A549 (cell line): ENCODE results near the gene GNB1. TPM values are rescaled to one million over a fixed set of nuclear protein-coding genes. Genes with fewer than 3 reads are reported as not detected.

Source experiments
- ATAC-seq, 2 experiments: fragments of 200-7000 bp in 1 of 2; fragments of >200 bp in 1 of 2; cut with Nextera tagmentation in 1 of 2; cut with Tn5 transposase in 1 of 2; 3 replicates each; pipeline versions ENCODE4 v1.8.0 to v1.9.1; 2018 to 2020; ENCODE audit warnings: mild to moderate bottlenecking in 1 of 2, moderate library complexity in 1 of 2
- CTCF ChIA-PET: fragments of 300-600 bp; sonication (Branson Sonifier 250); formaldehyde crosslinking; extraction: SDS; loops from one replicate; lab custom pipeline; 2021; ENCODE audit warnings: antibody characterized with exemption, inconsistent platforms; lab: Yijun Ruan, JAX
- POLR2A ChIA-PET: fragments of 350-600 bp; formaldehyde crosslinking; extraction: SDS; loops from one replicate; lab custom pipeline; 2021; ENCODE audit warnings: antibody characterized with exemption, inconsistent platforms; lab: Yijun Ruan, JAX
- DNase-seq, 2 experiments: peaks; one replicate each; pipeline versions ENCODE4 v3.0.0 to v3.0.0-alpha.2; 2011 to 2016; ENCODE audit warnings: low read depth in 1 of 2, low spot score in 1 of 2
- FAIRE-seq: peaks from 2 replicates; lab custom pipeline; 2011; peaks lifted over from hg19 to GRCh38; lab: Jason Lieb, UNC
- H3K27ac ChIP-seq, 2 experiments: fragments of >200 bp; sonication (Bioruptor Twin); formaldehyde crosslinking; 3 replicates each; pipeline ENCODE4 v1.5.1; 2016 to 2017
- H3K4me1 ChIP-seq: fragments of >200 bp; sonication (Bioruptor Twin); formaldehyde crosslinking; 3 replicates; pipeline ENCODE4 v1.6.1; 2016
- H3K4me2 ChIP-seq: fragments of >200 bp; sonication (Bioruptor Twin); formaldehyde crosslinking; 3 replicates; pipeline ENCODE4 v1.6.1; 2016
- H3K4me3 ChIP-seq: fragments of >200 bp; sonication (Bioruptor Twin); formaldehyde crosslinking; 3 replicates; pipeline ENCODE4 v1.5.1; 2016
- H3K9me3 ChIP-seq: fragments of >200 bp; sonication (Bioruptor Twin); formaldehyde crosslinking; 3 replicates; pipeline ENCODE4 v1.6.1; 2016
- ATOH8 ChIP-seq: fragments of 250-450 bp; sonication (Bioruptor Pico); IDR thresholded peaks from 2 replicates; pipeline ENCODE4 v1.5.0; 2020; ENCODE audit warnings: low read depth, mild to moderate bottlenecking, moderate library complexity
- BHLHE40 ChIP-seq: IDR thresholded peaks from 2 replicates; pipeline ENCODE4 v1.6.1; 2012; ENCODE audit warnings: low read depth, low read length, inconsistent platforms
- CBX8 ChIP-seq: fragments of 200-600 bp; sonication (generic); IDR thresholded peaks from 2 replicates; pipeline ENCODE4 v1.6.1; 2016
- CEBPB ChIP-seq, 2 experiments: fragments of >200 bp in 1 of 2; sonication (Bioruptor Twin) in 1 of 2; formaldehyde crosslinking in 1 of 2; IDR thresholded peaks; 2 replicates each; pipeline ENCODE4 v1.6.1; 2012 to 2016
- CHD2 ChIP-seq: fragments of 150-350 bp; IDR thresholded peaks from 2 replicates; pipeline ENCODE4 v1.6.1; 2014; ENCODE audit warnings: low read length; ENCODE audit not compliant: partially characterized antibody
- EP300 ChIP-seq, 2 experiments: fragments of >200 bp; sonication (Bioruptor Twin); formaldehyde crosslinking; IDR thresholded peaks; 2 replicates in 1 of 2; 3 replicates in 1 of 2; pipeline ENCODE4 v1.6.1; 2016 to 2017
- ESRRA ChIP-seq: fragments of 150-350 bp; IDR thresholded peaks from 2 replicates; pipeline ENCODE4 v1.6.1; 2014; ENCODE audit warnings: mild to moderate bottlenecking, low read length, borderline replicate concordance
- HDAC2 ChIP-seq: fragments of 200-600 bp; sonication (generic); IDR thresholded peaks from 2 replicates; pipeline ENCODE4 v1.6.1; 2016
- HEYL ChIP-seq: fragments of 250-450 bp; sonication (Bioruptor Pico); IDR thresholded peaks from 2 replicates; pipeline ENCODE4 v1.8.0; 2021; ENCODE audit warnings: mild to moderate bottlenecking, moderate library complexity
- HOXA7 ChIP-seq: fragments of 250-450 bp; sonication (Bioruptor Pico); IDR thresholded peaks from 2 replicates; pipeline ENCODE4 v1.5.0; 2020; ENCODE audit warnings: mild to moderate bottlenecking, moderate library complexity
- HOXB13 ChIP-seq: fragments of 250-450 bp; sonication (Bioruptor Pico); IDR thresholded peaks from 2 replicates; pipeline ENCODE4 v1.5.0; 2020; ENCODE audit warnings: low read depth, mild to moderate bottlenecking, moderate library complexity
- JUN ChIP-seq, 2 experiments: fragments of >200 bp; sonication (Bioruptor Twin); formaldehyde crosslinking; IDR thresholded peaks; 2 replicates in 1 of 2; 3 replicates in 1 of 2; pipeline ENCODE4 v1.6.1; 2016 to 2017
- KDM1A ChIP-seq: fragments of 200-600 bp; sonication (generic); IDR thresholded peaks from 2 replicates; pipeline ENCODE4 v1.6.1; 2016; ENCODE audit warnings: low read depth, mild to moderate bottlenecking
- NFE2L2 ChIP-seq: fragments of 150-350 bp; conservative IDR thresholded peaks from 2 replicates; pipeline ENCODE4 v1.6.1; 2014; ENCODE audit warnings: low read length
- NPAS2 ChIP-seq: fragments of 250-450 bp; sonication (Bioruptor Pico); IDR thresholded peaks from 2 replicates; pipeline ENCODE4 v1.8.0; 2022; ENCODE audit warnings: mild to moderate bottlenecking, moderate library complexity, borderline replicate concordance
- RARB ChIP-seq: fragments of 250-450 bp; sonication (Bioruptor Pico); IDR thresholded peaks from 2 replicates; pipeline ENCODE4 v1.8.0; 2021; ENCODE audit warnings: mild to moderate bottlenecking, moderate library complexity
- RCOR1 ChIP-seq: fragments of 150-350 bp; IDR thresholded peaks from 2 replicates; pipeline ENCODE4 v1.6.1; 2014; ENCODE audit warnings: antibody characterized with exemption, low read length, low read depth
- REST ChIP-seq: fragments of 200-600 bp; sonication (generic); IDR thresholded peaks from 2 replicates; pipeline ENCODE4 v1.6.1; 2016; ENCODE audit warnings: antibody characterized with exemption, mild to moderate bottlenecking, moderate library complexity
- RFX5 ChIP-seq: fragments of 450-650 bp; IDR thresholded peaks from 2 replicates; pipeline ENCODE4 v1.7.1; 2014; ENCODE audit warnings: antibody characterized with exemption, mild to moderate bottlenecking, moderate library complexity
- SREBF2 ChIP-seq: fragments of 450-650 bp; IDR thresholded peaks from 2 replicates; pipeline ENCODE4 v1.6.1; 2014; ENCODE audit warnings: mild to moderate bottlenecking, moderate library complexity
- TFCP2L1 ChIP-seq: fragments of 250-450 bp; sonication (Bioruptor Pico); IDR thresholded peaks from 2 replicates; pipeline ENCODE4 v1.5.0; 2021; ENCODE audit warnings: mild to moderate bottlenecking
- ZFP36 ChIP-seq: fragments of 450-650 bp; IDR thresholded peaks from 2 replicates; pipeline ENCODE4 v1.6.1; 2014; ENCODE audit warnings: borderline replicate concordance; ENCODE audit not compliant: partially characterized antibody
- ZNF302 ChIP-seq: fragments of 250-450 bp; sonication (Bioruptor Pico); IDR thresholded peaks from 2 replicates; pipeline ENCODE4 v1.9.0; 2021; ENCODE audit warnings: inconsistent platforms, mild to moderate bottlenecking, moderate library complexity
- WGBS: methylation state at CpG from one replicate; pipeline ENCODE4 v1.1.6; 2017; ENCODE audit errors: missing lambda C conversion rate; 5-methylcytosine and 5-hydroxymethylcytosine counted together
- polyA plus RNA-seq, 4 experiments: library from polyadenylated mRNA; depleted of rRNA in 3 of 4; stranded (reverse); fragments of >200 nt; fragmentation: RNase III in 1 of 4; extraction: RNeasy Plus Mini Kit Qiagen cat#74134 plus additional on column Dnase treatment in 1 of 4; gene quantifications; 2 replicates in 3 of 4; 3 replicates in 1 of 4; pipeline ENCODE4 v1.2.3, GENCODE V29; 2011 to 2017
- TF ChIP-seq, protein P1 (sequence below): IDR thresholded peaks from 2 replicates; pipeline ENCODE4 v1.6.1; 2012

The GNB1 gene
- polyA plus RNA-seq, 2 of the 4 experiments (the other 2 are of a cell fraction) = 159 to 270 TPM

DNA sequence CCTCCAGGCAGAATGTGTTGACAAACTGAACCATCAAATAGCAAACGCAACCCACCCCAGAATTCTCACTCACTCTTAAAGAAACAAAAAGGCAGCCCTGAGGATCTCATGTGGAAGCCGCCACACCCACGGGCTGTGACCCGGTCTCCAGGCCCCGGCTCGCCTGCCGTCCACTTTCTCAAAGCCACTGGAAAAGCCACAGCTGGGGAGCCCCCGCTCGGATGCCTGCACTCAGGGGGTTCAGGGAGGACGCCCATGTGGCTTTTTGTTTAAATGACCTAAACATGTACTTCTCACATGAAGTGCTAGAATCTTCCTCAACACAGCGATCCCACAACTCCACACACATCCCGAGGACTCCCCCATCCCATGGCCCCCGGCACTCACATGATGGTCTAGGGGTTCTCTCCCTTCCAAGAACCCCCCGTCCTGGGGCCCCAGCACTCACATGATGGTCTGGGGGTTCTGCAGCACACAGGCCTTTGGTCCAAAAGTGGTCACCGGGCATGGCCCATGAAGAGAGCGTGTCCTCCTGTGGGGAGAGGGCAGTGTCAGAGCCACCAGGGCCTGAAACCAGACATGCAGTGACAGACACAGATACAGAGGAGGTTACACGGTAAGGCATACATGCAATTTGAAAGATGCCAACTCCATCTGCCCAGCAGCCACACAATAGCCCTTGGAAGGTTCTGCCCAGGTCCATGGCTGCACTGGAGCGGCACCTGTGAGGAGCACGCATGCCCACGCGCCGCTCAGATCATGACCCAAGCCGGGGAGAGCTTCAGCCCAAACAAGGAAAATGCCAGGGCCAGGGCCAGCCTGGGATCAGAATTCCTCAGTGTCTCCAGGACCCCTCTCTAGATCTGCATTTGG lies 129.1 kb downstream of the GNB1 start:
- Histone ChIP-seq H3K27ac (no peak overlapping the region), H3K4me1 (peaks cover 36% of the 10 kb centered on the region), H3K4me2 (no peak overlapping the region), H3K9me3 (no peaks in the 10 kb centered on the region), H3K4me3 (no peak overlapping the region)
- WGBS = 90% methylated on average over 19 of the region's 23 CpGs
- ChIA-PET POLR2A (no interaction called here), CTCF (interaction anchor here (1.4 kb wide), 1 partner anchor 144 kb away, joined by 3 read pairs; no protein-coding TSS in a partner anchor)
- no peak for TF ChIP-seq TFCP2L1 (CRISPR knock-in tag)
- no peak for TF ChIP-seq NFE2L2
- TF ChIP-seq RFX5 = no peak
- TF ChIP-seq, protein P1, sequence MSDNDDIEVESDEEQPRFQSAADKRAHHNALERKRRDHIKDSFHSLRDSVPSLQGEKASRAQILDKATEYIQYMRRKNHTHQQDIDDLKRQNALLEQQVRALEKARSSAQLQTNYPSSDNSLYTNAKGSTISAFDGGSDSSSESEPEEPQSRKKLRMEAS = no peak
- TF ChIP-seq CBX8 = no peak
- no peak for TF ChIP-seq ATOH8
- TF ChIP-seq ZNF302 (CRISPR knock-in tag) = no peak
- no peak for DNase-seq
- FAIRE-seq = no peak
- no peak for ATAC-seq

GRCh38 chr1:1760715-1761114 lies 130.2 kb downstream of the GNB1 start:
- H3K4me1 ChIP-seq = peaks cover 36% of the 10 kb centered on the region
- CTCF ChIA-PET = interaction anchor here (1.0 to 1.7 kb wide), 2 partner anchors 13 to 145 kb away, joined by 3 to 5 read pairs; no protein-coding TSS in a partner anchor
- no peak overlapping the region for H3K4me2 ChIP-seq
- no peaks in the 10 kb centered on the region for H3K9me3 ChIP-seq
- no peak for ATAC-seq
- H3K4me3 ChIP-seq = no peak overlapping the region
- no peak for TF ChIP-seq CHD2
- TF ChIP-seq RARB (CRISPR knock-in tag) = no peak
- TF ChIP-seq BHLHE40 = no peak
- no peak for TF ChIP-seq ESRRA
- TF ChIP-seq HDAC2 = no peak
- TF ChIP-seq HOXB13 (CRISPR knock-in tag) = no peak
- no peak for TF ChIP-seq ZFP36
- no peak for TF ChIP-seq RFX5
- TF ChIP-seq ATOH8 = no peak
- no peak for TF ChIP-seq HOXA7 (CRISPR knock-in tag)
- no peak for TF ChIP-seq REST
- TF ChIP-seq JUN (IDR thresholded peaks at IDR 0.05) = no peak
- POLR2A ChIA-PET = no interaction called here
- FAIRE-seq = no peak
- DNase-seq = no peak
- 96% methylated on average over 9 of the region's 10 CpGs for WGBS
- H3K27ac ChIP-seq = no peak overlapping the region

DNA sequence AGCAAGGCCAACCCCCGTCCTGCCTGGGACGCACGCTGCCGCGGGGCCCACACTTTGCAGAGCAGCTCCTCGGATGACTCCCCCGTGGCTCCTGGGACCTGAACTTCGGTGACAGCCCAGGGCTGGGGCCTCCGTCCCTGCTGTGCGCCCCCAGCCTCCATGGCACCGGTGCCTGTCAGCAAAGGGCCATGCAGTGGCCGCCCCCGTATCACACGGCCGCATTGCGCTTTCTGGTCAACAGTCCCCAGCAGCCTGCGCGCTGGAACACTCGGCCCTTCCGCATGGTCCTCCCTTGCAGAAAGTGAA lies 130.6 kb downstream of the GNB1 start:
- no peak for ATAC-seq
- POLR2A ChIA-PET = no interaction called here

More for the DNA sequence above, 130.6 kb downstream of the GNB1 start:
- Histone ChIP-seq H3K4me2 (no peak overlapping the region), H3K27ac (peak overlapping the region in 1 of 2 experiments; percentile 93; a peak in 1 of 6 replicates), H3K4me3 (no peak overlapping the region), H3K9me3 (no peaks in the 10 kb centered on the region), H3K4me1 (peaks cover 36% of the 10 kb centered on the region)
- no peak for FAIRE-seq
- WGBS = 94% methylated on average over 10 of the region's 20 CpGs
- CTCF ChIA-PET = interaction anchor here (1.0 to 1.7 kb wide), 2 partner anchors 13 to 146 kb away, joined by 3 to 5 read pairs; no protein-coding TSS in a partner anchor
- no peak for TF ChIP-seq KDM1A
- no peak for TF ChIP-seq EP300 (IDR thresholded peaks at IDR 0.05)
- no peak for TF ChIP-seq HEYL (CRISPR knock-in tag)
- no peak for TF ChIP-seq NPAS2 (CRISPR knock-in tag)
- TF ChIP-seq SREBF2 = no peak
- TF ChIP-seq RCOR1 = no peak
- no peak for TF ChIP-seq REST
- no peak for TF ChIP-seq CEBPB (IDR thresholded peaks at IDR 0.05)
- DNase-seq = no peak
